ENCODE results near the gene ANKUB1. TPM values are rescaled to one million over a fixed set of nuclear protein-coding genes. Genes with fewer than 3 reads are reported as not detected.
A peak's percentile ranks its signal among the peaks of the same experiment; 100 is the strongest.
"Not testable (repeated sequence)": the region's sequence is repeated elsewhere in the genome, so short reads cannot be mapped to it uniquely, and the experiment has no call there.

Gene ANKUB1, protein sequence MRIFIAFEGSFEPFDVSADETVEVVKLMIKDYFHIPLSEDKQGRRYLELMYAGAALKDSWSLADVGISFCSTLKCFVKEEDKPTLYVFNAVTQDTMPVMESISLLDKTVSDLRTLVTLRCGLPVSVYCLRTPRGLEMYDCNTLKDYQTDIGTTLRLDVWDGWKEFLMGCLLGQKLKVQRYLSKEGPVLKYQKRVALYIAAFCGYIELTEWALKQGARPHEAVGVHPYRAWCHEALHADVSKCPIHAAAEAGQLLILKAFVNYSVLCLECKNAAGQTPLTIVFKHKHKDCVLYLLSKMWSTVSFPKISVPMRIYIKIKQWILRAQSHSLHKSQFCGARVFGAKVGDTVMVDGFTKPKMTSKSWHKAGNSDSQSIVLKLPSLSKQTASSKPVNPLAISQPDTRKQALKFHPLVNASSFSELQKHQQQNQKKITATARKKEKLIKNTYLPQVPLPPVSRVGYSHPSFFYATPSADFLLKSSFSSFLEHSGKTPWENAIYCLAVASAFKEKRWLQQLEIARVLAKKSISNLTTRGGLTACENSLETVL
- total RNA-seq, result not detected
- 1 to 10 TPM in 1 of 3 donors, not detected in 2; 2.9 TPM for polyA plus RNA-seq
- long read RNA-seq, donor 1, partial matches to known transcripts, result 0 of 19 reads
- long read RNA-seq, donor 1, other reads (novel, unspliced or antisense), result 19 of 19 reads
- long read RNA-seq, donor 2, partial matches to known transcripts, result 0 of 4 reads
- long read RNA-seq, donor 2, other reads (novel, unspliced or antisense), result 4 of 4 reads

DNA sequence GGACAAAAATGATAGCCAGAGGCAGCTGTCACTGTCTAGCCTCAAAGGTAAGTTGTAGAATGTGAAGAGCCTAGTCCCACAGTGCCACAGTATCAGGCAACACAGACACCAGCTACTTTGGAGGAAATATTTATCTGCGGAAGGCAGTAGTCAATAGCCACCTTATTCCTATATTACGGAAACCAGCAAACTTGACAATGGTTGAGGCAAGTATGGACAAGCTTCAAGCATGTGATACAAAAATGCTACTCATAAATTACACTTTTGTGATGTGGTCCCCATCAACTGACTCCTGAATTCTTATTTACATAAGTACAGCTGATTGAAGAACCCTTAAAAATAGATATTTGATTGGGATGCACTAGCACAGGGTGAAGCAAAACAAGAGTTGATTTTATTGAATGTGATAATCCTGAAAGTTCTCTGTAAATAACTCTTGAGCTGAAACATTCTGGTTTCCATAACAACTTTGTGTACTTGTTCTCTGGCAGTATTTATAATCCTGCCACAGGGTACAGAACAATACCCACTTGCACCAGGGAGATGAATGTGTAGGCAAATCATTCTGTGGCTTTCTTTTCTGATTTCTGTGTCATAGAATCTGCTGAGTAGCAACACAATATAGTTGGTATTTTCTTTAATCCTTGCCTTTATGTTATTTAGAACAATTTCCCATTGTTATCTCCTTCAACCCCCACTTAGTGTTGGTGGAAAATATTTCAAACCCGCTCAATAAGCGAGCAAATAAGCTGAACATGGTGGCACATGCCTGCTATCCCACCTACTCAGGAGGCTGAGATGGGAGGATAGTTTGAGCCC is at the start of gene ANKUB1:
Gene ANKUB1 (minus strand): TSS at position 103 of the 819 bp plus-strand sequence. CDS start 188 bp downstream, outside the sequence.
- intact Hi-C loops (cut with DNase I), result no loop called here
- TF ChIP-seq, protein P1, sequence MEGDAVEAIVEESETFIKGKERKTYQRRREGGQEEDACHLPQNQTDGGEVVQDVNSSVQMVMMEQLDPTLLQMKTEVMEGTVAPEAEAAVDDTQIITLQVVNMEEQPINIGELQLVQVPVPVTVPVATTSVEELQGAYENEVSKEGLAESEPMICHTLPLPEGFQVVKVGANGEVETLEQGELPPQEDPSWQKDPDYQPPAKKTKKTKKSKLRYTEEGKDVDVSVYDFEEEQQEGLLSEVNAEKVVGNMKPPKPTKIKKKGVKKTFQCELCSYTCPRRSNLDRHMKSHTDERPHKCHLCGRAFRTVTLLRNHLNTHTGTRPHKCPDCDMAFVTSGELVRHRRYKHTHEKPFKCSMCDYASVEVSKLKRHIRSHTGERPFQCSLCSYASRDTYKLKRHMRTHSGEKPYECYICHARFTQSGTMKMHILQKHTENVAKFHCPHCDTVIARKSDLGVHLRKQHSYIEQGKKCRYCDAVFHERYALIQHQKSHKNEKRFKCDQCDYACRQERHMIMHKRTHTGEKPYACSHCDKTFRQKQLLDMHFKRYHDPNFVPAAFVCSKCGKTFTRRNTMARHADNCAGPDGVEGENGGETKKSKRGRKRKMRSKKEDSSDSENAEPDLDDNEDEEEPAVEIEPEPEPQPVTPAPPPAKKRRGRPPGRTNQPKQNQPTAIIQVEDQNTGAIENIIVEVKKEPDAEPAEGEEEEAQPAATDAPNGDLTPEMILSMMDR (IDR thresholded peaks at IDR 0.05), result no peak
- H3K27me3 ChIP-seq (ENCODE audit: insufficient read depth in 3 of 3, low read length in 2 of 3), result peaks cover 0 to 10% (median 8%) of the 10 kb centered on the region in 3 donors
- 86 to 90% (median 88%) methylated on average over 4 of the region's 4 CpGs for WGBS, 3 donors
- no peaks in the 10 kb centered on the region for H3K9me3 ChIP-seq
- H3K4me1 ChIP-seq, result no peaks in the 10 kb centered on the region
- no peak within 1 kb of the TSS for H3K27ac ChIP-seq
- ATAC-seq (no peak), DNase-seq (no peak)
- H3K4me3 ChIP-seq, result no peak within 1 kb of the TSS
- H3K36me3 ChIP-seq (ENCODE audit: insufficient read depth in 1 of 2, low read depth in 1 of 2), result no peaks in the 10 kb centered on the region

DNA sequence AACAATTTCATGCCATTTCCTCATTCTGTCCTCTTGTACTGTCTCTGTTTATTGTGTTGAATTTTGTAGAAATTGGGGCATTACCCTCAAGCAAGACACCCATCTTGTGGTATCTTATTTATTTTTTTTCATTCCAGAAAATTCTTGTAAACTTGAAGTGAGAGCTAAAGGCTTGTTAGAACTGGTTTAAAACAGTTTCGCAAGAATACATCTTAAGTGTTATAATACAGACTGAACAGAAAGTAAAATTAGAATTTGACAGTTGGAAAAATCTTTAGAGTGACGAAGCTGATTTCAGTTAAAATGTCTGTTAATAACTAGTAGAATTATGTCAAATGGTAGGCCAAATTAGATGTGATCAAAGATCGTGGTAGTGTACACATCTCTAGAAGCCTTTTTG is 47.5 kb upstream of the ANKUB1 start:
- intact Hi-C loops (cut with DNase I), result no loop called here
- WGBS, 3 donors, result 93 to 97% (median 94%) methylated on average over 3 of the region's 3 CpGs
- Histone ChIP-seq H3K36me3 (ENCODE audit: insufficient read depth in 1 of 2, low read depth in 1 of 2) (no peaks in the 10 kb centered on the region), H3K27me3 (ENCODE audit: insufficient read depth in 3 of 3, low read length in 2 of 3) (no peaks in the 10 kb centered on the region), H3K9me3 (peaks cover 3% of the 10 kb centered on the region), H3K4me3 (no peak overlapping the region), H3K27ac (peak overlapping the region; percentile 3), H3K4me1 (peaks cover 53% of the 10 kb centered on the region)
- DNase-seq (no peak), ATAC-seq (no peak)
- TF ChIP-seq, protein P1 (IDR thresholded peaks at IDR 0.05), result no peak

GRCh38 chr3:149839469-149839868 is 47.1 kb upstream of the ANKUB1 start:
- peaks cover 48% of the 10 kb centered on the region for H3K4me1 ChIP-seq
- H3K4me3 ChIP-seq; H3K9me3 ChIP-seq; H3K27me3 ChIP-seq (ENCODE audit: insufficient read depth in 3 of 3, low read length in 2 of 3); DNase-seq; intact Hi-C loops (cut with DNase I); H3K36me3 ChIP-seq (ENCODE audit: insufficient read depth in 1 of 2, low read depth in 1 of 2); H3K27ac ChIP-seq: not testable (repeated sequence)
- WGBS, 3 donors, result 84 to 88% (median 87%) methylated on average over 3 of the region's 3 CpGs
- ATAC-seq, result peak in 2 of 4 donors; percentile 27 to 60

DNA sequence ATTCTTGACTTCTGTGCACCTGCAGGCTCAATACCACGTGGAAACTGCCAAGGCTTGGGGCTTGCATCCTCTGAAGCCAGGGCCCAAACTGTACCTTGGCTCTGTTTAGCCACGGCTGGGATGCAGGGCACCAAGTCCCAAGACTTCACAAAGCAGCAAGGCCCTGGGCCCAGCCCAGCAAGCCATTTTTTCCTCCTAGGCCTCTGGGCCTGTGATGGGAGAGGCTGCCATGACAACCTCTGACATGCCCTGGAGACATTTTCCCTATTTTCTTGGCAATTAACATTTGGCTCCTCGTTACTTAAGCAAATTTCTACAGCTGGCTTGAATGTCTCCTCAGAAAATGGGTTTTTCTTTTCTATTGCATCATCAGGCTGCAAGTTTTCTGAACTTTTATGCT is 46.1 kb upstream of the ANKUB1 start:
- H3K36me3 ChIP-seq (ENCODE audit: insufficient read depth in 1 of 2, low read depth in 1 of 2); intact Hi-C loops (cut with DNase I): not testable (repeated sequence)

GRCh38 chr3:149833241-149833640 is 40.9 kb upstream of the ANKUB1 start:
- Histone ChIP-seq H3K36me3 (ENCODE audit: insufficient read depth in 1 of 2, low read depth in 1 of 2) (no peaks in the 10 kb centered on the region), H3K27ac (no peak overlapping the region), H3K4me3 (no peak overlapping the region), H3K9me3 (peaks cover 26% of the 10 kb centered on the region), H3K27me3 (ENCODE audit: insufficient read depth in 3 of 3, low read length in 2 of 3) (no peaks in the 10 kb centered on the region), H3K4me1 (peaks cover 14% of the 10 kb centered on the region)
- 94 to 96% (median 95%) methylated on average over 2 of the region's 2 CpGs for WGBS, 3 donors
- intact Hi-C loops (cut with DNase I), result no loop called here
- DNase-seq (no peak), ATAC-seq (no peak)
- TF ChIP-seq, protein P1 (IDR thresholded peaks at IDR 0.05), result no peak

More for the DNA sequence above, 46.1 kb upstream of the ANKUB1 start:
- H3K27me3 ChIP-seq (ENCODE audit: insufficient read depth in 3 of 3, low read length in 2 of 3); ATAC-seq; DNase-seq; H3K27ac ChIP-seq; H3K9me3 ChIP-seq; H3K4me3 ChIP-seq: not testable (repeated sequence)
- 89 to 92% (median 90%) methylated on average over 3 of the region's 3 CpGs for WGBS, 3 donors
- peaks cover 39% of the 10 kb centered on the region for H3K4me1 ChIP-seq
